Ovary (tissue), 9 donors: ENCODE results near the gene KRTAP4-7. TPM values are rescaled to one million over a fixed set of nuclear protein-coding genes. Genes with fewer than 3 reads are reported as not detected.
"Not testable (repeated sequence)": the region's sequence is repeated elsewhere in the genome, so short reads cannot be mapped to it uniquely, and the experiment has no call there.

Experiments
- DNase-seq, 5 donors: peaks; one replicate each; pipeline ENCODE4 v3.0.0-alpha.2; 2019 to 2020
- H3K27ac ChIP-seq, 2 donors: fragments of 200-600 bp; one replicate each; pipeline versions ENCODE4 v1.5.1 to v1.8.0; 2019 to 2022
- H3K27me3 ChIP-seq: fragments of 200-600 bp; one replicate; pipeline ENCODE4 v1.8.0; 2022
- H3K36me3 ChIP-seq: fragments of 200-600 bp; sonication (generic); one replicate; pipeline ENCODE4 v1.5.1; 2019
- H3K4me1 ChIP-seq: one replicate; pipeline ENCODE4 v1.8.1; 2013; ENCODE audit warnings: mild to moderate bottlenecking, moderate library complexity; ENCODE audit not compliant: insufficient read depth
- H3K4me3 ChIP-seq: fragments of 200-600 bp; sonication (generic); one replicate; pipeline ENCODE4 v1.5.1; 2017
- H3K9me3 ChIP-seq, 2 donors: fragments of 200-600 bp in 1 of 2; sonication (generic) in 1 of 2; one replicate each; pipeline versions ENCODE4 v1.5.1 to v1.8.1; 2013 to 2019; ENCODE audit warnings: mild to moderate bottlenecking in 1 of 2, moderate library complexity in 1 of 2
- EP300 ChIP-seq: sonication (generic); formaldehyde crosslinking; IDR thresholded peaks from one replicate; pipeline ENCODE4 v1.6.1; 2017; ENCODE audit warnings: antibody characterized with exemption
- POLR2A ChIP-seq: fragments of 450-650 bp; IDR thresholded peaks from one replicate; pipeline ENCODE4 v1.6.1; 2017; ENCODE audit warnings: antibody characterized with exemption, mild to moderate bottlenecking, moderate library complexity
- WGBS, 3 donors: extraction: QIAGEN DNeasy Blood & Tissue Kit in 1 of 3; methylation state at CpG; one replicate each; pipeline versions ENCODE4 v1.1.5 to v1.1.7; 2013 to 2017; 5-methylcytosine and 5-hydroxymethylcytosine counted together
- intact Hi-C, 4 donors: fragments of 100-400 bp; cut with DNase I; formaldehyde crosslinking; loops; one replicate each; pipeline versions ENCODE4 v1.11.0 to v1.15.1; 2022 to 2023
- polyA plus RNA-seq, 2 donors: library from polyadenylated mRNA; stranded (reverse); fragments of 200-250 nt in 1 of 2; fragments of 350-450 nt in 1 of 2; fragmentation: Illumina TruSeq in 1 of 2; extraction: RNeasy Lipid Tissue Mini Kit (QIAGEN cat#74804) in 1 of 2; gene quantifications; one replicate each; pipeline ENCODE4 v1.2.3, GENCODE V29; 2013 to 2014
- total RNA-seq, 7 donors: library from RNA; depleted of rRNA in 2 of 7; stranded (reverse); fragments of >200 nt in 2 of 7; fragmentation: NEBNext Ultra II Directional in 3 of 7; extraction: Animal tissue kit (Norgen Biotek cat#: 25700) in 3 of 7; gene quantifications; one replicate each; pipeline versions ENCODE4 v1.1.0 to v1.2.4, GENCODE V29; 2016 to 2023
- TF ChIP-seq, protein P1 (sequence below), 3 donors: fragments of 450-650 bp in 2 of 3; fragments of 200-600 bp in 1 of 3; IDR thresholded peaks; one replicate each; pipeline versions ENCODE4 v1.5.1 to v1.8.0; 2016 to 2022; ENCODE audit warnings: antibody characterized with exemption in 3 of 3, mild to moderate bottlenecking in 1 of 3
- donor health status: DM: no; HTN: no; CAD: no; lungs with moderate emphysema.
- donor health status: DM: no; HTN: no; CAD: no.
- donor health status: Bipolar disorder and iron deficiency.
- donor health status: DM: yes; HTN: yes; CAD: no.
- donor health status: DM: no; HTN: no; CAD: no.
- donor health status: DM: yes; HTN: yes; CAD: no.

The KRTAP4-7 gene
- total and polyA plus RNA-seq, 9 donors, result not detected

DNA sequence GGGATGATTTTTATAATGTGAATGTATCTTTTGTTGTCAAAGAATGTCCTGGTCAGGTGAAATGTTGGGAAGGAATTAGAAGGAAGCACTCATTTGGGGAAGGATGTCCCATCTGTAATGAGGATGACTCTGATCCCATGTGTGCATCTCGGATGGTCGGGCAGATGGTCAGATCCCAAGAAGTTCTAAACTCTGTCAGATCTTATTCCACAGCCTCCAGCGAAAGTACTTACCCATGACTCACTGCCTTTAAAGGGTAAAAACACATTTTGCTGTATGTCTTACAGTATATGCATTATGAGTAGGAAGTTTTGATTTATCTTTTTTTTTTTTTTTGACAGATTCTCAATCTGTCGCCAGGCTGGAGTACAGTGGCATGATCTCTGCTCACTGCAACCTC lies 34.8 kb downstream of the KRTAP4-7 start:
- 90 to 94% (median 93%) methylated on average over 4 of the region's 4 CpGs for WGBS, 3 donors
- TF ChIP-seq EP300 (no peak), POLR2A (no peak)
- TF ChIP-seq, protein P1, sequence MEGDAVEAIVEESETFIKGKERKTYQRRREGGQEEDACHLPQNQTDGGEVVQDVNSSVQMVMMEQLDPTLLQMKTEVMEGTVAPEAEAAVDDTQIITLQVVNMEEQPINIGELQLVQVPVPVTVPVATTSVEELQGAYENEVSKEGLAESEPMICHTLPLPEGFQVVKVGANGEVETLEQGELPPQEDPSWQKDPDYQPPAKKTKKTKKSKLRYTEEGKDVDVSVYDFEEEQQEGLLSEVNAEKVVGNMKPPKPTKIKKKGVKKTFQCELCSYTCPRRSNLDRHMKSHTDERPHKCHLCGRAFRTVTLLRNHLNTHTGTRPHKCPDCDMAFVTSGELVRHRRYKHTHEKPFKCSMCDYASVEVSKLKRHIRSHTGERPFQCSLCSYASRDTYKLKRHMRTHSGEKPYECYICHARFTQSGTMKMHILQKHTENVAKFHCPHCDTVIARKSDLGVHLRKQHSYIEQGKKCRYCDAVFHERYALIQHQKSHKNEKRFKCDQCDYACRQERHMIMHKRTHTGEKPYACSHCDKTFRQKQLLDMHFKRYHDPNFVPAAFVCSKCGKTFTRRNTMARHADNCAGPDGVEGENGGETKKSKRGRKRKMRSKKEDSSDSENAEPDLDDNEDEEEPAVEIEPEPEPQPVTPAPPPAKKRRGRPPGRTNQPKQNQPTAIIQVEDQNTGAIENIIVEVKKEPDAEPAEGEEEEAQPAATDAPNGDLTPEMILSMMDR (IDR thresholded peaks at IDR 0.05), result no peak
- DNase-seq, result no peak
- Histone ChIP-seq H3K36me3 (no peaks in the 10 kb centered on the region), H3K4me3 (no peak overlapping the region), H3K27ac (no peak overlapping the region), H3K9me3 (no peaks in the 10 kb centered on the region), H3K27me3 (no peaks in the 10 kb centered on the region), H3K4me1 (no peaks in the 10 kb centered on the region)
- intact Hi-C loops, result no loop called here

DNA sequence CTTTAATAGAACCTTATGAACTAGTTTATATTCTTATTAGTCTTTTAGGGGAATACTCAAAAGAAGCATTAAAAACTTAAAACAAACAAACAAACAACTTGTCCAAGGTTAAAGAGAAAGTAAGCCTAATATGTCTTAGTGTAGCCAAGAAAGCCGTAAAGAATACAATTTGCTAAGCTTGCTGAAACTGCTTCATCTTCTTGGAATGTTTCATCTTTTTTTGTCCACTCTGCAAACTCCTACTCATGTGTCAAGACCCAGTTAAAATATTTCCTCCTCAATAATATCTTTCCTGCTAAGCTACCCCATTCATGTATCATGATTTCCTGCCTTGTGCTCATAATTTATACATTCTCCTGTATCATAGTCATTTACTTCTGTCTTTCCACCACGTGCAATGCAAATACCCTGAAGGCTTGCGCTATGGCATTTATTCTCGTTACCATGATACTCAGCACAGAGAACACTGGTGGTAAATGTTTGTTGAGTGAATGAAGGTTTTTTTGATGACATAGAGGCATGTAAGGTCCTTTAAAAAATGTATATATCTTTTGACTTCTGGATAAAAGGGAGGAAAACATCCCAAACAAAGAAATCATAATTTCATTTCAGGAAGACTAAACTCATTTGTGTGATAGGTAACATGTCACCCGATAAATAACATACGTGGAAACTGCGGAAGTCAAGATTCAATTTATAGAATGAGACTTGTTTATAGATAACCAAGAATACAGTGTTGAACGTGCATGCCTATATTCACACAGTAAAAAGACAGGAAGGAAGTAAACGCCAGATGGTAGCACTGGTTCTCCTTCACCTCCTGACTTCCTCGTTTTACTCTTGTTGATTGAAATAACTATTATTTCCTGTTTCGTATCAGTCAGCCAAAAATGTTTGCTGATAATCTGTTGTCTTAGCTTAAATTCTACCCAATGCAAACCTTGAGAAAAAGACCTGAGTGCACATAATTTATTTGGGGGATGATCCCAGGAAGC lies 36.0 kb downstream of the KRTAP4-7 start:
- H3K27ac ChIP-seq, DNase-seq, H3K36me3 ChIP-seq, intact Hi-C loops, H3K4me3 ChIP-seq, H3K4me1 ChIP-seq, H3K9me3 ChIP-seq, H3K27me3 ChIP-seq: not testable (repeated sequence)
- WGBS, 3 donors, result 52 to 59% (median 56%) methylated on average over 11 of the region's 11 CpGs

GRCh38 chr17:41121742-41122141 lies 37.8 kb downstream of the KRTAP4-7 start:
- WGBS, 3 donors, result 86 to 92% (median 87%) methylated on average over 2 of the region's 2 CpGs
- intact Hi-C loops, result no loop called here
- Histone ChIP-seq H3K4me1 (no peaks in the 10 kb centered on the region), H3K27ac (no peak overlapping the region), H3K36me3 (no peaks in the 10 kb centered on the region), H3K9me3 (no peaks in the 10 kb centered on the region), H3K27me3 (no peaks in the 10 kb centered on the region), H3K4me3 (no peak overlapping the region)
- TF ChIP-seq EP300 (no peak), POLR2A (no peak)
- TF ChIP-seq, protein P1 (IDR thresholded peaks at IDR 0.05), result no peak
- no peak for DNase-seq

DNA sequence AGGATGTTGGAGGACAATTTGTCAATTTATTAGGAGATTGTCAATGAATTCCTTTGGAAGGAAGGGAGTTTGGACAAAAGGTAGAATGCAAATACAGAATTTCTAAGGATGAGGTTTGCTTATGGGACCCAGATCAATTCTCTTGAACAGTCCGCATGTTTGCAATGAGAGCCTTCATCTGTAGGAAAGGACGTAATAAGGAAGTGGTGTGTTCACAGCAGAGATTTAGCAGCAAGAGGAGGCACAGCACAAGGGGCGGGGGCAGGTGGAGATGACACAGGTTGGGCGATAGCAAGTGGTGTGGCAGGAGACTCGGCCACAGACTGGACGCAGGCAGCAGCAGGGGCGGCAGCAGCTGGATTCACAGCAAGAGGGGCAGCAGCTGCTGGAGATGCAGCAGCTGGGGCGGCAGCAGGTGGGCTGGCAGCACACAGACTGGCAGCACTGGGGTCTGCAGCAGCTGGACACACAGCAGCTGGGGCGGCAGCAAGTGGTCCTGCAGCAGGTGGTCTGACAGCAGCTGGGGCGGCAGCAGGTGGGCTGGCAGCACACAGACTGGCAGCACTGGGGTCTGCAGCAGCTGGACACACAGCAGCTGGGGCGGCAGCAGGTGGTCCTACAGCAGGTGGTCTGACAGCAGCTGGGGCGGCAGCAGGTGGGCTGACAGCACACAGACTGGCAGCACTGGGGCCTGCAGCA lies 39.5 kb downstream of the KRTAP4-7 start:
- H3K9me3 ChIP-seq, DNase-seq, H3K4me3 ChIP-seq, H3K36me3 ChIP-seq, H3K27ac ChIP-seq, intact Hi-C loops, H3K4me1 ChIP-seq, H3K27me3 ChIP-seq: not testable (repeated sequence)
- WGBS, 3 donors, result 79 to 84% (median 79%) methylated on average over 12 of the region's 12 CpGs

DNA sequence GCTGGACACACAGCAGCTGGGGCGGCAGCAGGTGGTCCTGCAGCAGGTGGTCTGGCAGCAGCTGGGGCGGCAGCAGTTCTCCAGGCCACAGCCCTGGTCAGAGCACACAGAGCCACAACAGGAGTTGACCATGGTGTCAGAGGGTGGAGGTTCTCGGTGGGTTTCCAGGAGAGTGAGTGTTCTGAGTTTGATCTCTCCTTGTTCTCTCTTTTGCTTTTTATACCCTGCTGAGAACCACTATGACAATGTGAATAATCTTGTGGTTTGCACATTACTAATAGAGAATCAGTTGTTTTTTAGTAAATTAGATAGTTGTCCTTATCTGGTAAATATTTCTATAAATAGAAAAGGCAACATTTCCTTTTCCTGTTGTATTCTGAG lies 40.0 kb downstream of the KRTAP4-7 start, which contains the start of gene KRTAP4-12:
KRTAP4-12 (minus strand) TSS at position 192 of the 381 bp plus-strand sequence; CDS start at position 132, 60 bp downstream.
- intact Hi-C loops, H3K9me3 ChIP-seq, H3K36me3 ChIP-seq, DNase-seq, H3K4me1 ChIP-seq, H3K27me3 ChIP-seq, H3K27ac ChIP-seq, H3K4me3 ChIP-seq: not testable (repeated sequence)
- WGBS, 3 donors, result 77 to 80% (median 78%) methylated on average over 3 of the region's 3 CpGs
